Measurements from ENCODE around the gene SUMO3.
"Not testable (repeated sequence)": the region's sequence is repeated elsewhere in the genome, so short reads cannot be mapped to it uniquely, and the experiment has no call there.

Gene SUMO3

DNA sequence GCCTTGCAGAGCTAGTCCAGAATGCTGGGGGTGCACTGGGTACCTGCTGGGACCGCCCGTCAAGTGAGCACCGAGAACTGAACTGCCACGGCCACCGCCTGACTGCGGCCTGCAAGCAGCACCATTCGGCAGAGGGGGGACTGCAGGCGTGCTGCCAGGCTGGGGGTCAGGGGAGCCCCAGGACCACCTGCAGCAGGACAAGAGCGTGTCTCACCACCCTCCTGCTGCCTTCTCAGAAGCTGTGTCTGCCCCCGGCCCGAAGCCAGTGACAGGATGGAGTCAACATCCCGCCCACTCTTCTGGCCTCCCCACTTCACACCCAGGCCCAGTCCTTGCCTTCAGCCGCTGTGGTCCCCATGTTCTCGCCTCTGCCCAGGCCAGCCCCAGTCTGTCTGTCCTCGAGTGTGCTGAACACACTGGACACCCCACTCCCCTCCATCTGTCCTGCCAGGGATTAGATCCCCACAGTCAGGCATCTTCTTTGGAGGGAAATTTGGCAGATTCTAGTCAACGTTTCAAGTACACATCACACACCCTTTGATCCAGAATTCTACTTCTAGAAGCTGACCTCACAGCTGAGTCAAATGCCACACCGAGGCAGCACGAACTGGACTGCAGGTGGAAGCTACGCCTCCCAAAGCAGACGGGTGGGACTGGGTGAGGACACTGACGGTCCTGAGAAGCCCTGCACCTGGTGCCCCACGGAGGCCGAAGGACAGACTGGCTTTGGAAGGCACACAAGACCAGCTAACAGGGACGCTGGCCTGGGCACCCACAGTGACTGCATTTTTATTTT is 29.6 kb upstream of the SUMO3 start:
- DNase-seq (ENCODE audit: low read depth in 2 of 2, low spot score in 1 of 2) = no peak

DNA sequence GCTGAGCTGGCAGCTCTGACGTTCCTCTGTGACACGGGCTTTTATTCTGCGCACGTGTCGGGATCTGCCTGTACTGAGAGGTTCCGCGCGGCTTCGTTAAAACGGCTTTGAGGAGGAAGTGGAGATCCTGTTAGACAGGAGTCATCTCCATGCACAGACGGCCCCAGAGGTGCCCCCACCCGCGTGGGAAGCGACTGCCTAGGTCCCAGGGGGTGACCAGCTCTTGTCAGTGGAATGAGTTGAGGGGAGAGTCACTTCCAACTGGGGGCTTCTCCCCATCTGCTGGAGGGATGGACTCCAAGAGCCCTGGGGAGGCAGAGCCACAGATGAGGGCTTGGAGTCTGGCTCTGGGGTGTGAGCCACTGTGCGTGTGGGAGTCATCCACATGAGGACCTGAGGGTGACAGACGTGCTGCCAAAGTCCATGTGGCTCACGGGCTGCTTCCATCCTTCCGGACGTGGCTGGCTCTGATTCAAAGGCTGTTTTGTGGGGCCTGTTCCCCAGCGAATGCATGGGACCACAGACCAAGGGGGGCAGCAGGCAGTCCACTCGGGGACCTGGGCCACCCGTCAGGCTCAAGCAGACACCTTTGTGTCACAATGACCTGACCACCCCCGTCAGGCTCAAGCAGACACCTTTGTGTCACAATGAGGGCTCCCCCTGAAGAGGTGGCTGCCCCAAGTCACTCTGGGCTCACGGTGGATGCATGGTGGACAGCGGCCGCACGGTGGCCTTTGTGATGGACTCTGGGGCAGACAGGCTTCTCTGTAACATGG is 28.8 kb upstream of the SUMO3 start:
- DNase-seq (ENCODE audit: low read depth in 2 of 2, low spot score in 1 of 2) = no peak

DNA sequence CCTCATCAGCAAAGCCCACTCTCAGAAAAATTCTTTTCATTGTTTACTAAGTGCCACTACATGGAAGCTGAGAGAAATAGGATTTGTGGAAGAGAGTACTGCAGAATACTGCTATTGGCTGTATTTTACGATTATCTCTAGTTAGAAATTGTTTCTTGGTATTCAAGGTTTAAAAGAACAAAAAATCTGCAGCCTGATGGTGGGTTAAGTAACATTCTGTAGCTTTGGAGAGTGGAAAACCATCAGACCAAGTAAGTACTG is 28.3 kb upstream of the SUMO3 start:
- DNase-seq (ENCODE audit: low read depth in 2 of 2, low spot score in 1 of 2) = no peak

DNA sequence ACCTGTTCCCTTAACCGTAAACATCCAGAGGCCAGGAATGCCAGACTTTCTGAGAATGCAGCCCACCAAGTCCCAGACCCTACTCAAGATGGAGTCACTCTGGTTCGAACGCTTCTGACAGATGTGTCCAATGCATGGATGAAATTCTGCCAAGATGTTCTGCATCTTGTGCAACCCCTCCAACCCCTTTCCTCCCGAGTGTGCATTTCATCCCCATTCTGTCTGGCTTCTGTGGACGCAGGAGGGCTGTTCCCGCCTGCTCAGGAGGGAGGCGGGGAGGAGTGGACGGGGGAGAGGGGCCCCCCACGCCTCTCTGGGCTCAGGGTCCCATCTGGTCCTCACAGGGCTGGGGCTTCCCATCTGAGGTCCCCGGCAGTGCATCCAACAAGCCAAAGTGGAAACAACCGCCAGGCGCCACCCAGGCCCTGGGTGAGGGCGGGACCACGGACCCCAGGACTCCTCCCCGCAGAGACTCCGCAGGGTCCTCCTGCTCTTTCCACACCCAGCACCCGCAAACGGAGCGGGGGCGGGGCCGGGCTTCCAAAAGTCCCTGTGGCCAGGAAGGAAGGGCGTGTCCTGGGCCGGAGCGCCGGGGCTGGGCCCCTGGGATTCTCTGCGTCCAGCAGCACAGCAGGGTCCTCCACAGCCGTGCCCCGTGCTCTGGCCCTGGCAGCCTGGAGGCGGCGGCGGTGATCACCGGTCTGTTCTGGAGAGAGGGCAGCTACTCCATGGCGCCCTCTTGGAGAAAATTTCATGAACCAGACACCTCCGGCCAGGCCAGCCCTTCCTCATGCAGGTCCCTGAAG is 27.8 kb upstream of the SUMO3 start:
- DNase-seq (ENCODE audit: low read depth in 2 of 2, low spot score in 1 of 2) = no peak

DNA sequence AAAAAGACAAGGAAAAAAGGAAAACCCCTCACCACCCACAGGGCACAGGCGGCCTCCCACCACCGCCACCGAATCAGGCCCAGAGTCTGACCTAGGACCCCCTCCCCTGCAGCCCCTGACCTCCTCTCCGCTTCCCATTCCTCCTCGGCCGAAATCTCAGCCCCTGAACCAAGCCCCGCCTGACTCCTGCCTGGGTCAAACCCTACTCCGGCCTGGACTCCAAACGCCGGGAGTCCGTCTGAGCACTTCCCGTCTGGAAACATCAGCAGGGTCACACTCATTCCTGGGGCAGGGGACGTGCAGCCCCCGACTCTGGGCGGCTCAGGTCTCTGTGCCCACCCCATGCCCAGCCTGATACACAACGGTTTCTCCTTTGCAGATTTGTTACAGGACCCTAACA is 26.4 kb upstream of the SUMO3 start:
- DNase-seq (ENCODE audit: low read depth in 2 of 2, low spot score in 1 of 2) = no peak

DNA sequence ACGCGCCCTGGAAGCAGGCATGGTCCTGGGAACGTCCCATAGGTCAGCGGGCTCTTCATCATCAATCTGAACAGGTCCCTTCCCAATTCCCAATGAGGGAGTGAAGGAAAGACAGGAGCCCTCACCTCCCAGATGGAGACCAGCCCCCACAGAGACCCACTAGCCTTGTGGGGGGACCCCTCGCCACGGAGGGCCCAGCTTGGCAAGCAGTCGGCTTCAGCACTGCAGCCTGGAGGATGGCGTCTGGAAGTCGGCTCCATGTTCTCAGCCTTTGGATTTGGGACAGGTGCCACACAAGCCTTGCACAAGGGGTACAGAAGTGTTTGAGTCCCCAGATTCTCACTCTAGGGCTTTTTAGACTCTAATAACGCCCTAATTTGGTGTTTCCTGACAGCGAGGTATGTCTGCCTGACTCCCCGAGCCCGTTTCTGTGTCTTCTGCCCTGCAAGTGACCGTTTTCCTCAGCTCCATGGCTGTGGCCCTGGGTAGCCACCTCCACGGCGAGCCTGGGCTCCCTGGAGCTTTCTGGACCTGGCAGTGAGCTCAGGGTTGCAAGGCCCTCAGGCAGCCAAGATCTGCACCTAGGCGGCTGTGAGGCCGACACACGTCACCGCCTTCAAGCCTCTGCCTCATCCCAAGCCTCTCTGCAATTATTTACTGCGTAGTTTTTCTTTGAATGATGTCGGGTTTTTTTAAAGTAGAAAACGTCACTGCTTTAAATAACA is 25.0 kb upstream of the SUMO3 start:
- DNase-seq (ENCODE audit: low read depth in 2 of 2, low spot score in 1 of 2) = no peak

DNA sequence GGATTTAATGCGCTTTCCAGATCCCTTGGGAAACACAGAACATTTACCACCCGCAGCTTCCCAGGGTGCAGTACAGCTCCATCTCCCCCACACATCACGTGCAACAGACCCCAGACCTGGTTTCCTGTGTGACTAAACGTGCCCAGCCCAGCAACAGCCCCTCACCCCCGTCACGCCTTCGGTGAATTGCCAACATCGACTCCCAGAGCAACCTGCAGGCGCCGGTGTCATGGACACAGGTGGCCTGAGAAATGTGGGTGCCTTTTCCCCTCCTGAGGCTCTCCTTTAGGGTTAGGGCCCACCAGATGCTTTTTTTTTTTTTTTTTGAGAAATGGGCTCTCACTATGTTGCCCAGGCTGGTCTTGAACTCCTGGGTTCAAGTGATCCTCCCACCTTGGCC is 24.2 kb upstream of the SUMO3 start:
- DNase-seq (ENCODE audit: low read depth in 2 of 2, low spot score in 1 of 2) = no peak

DNA sequence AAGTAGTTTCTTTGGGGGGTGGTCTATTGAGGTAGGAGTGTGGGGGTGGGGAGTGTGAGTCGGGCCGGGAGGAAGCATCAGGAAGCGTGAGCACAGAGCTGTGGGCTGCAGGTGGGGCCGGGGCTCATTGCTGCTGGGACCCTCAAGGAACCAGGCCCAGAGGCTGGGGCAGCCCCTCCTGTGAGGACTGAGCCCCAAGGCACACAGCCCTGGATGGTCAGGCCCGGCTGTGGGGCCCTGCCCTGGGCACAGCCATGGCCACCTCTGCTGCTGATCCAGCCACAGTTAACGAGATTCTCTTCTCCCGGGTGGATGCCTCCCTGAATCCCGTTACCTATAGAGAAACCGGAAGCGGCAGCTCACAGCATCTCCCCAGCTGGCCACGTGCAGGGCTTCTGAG is 22.9 kb upstream of the SUMO3 start:
- DNase-seq (ENCODE audit: low read depth in 2 of 2, low spot score in 1 of 2) = no peak

DNA sequence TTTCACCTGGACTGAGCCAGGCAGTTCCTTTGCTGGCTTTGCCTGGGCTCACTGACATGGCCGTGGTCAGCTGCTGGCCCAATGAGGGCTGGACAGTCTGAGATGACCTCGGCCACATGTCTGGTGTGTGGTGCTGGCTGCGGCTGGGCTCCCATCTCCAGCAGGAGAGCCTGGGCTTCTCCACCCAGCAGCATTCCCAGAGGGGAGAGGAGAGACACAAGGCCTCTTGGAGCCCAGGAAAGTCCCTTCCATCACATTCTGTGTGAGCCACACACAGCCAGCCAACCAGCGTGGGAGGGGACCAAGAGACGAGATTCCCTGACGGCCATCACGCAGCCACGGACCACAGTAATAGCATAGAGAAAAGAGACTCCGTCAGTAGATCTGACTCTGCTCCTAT is 21.1 kb upstream of the SUMO3 start:
- DNase-seq (ENCODE audit: low read depth in 2 of 2, low spot score in 1 of 2) = no peak

DNA sequence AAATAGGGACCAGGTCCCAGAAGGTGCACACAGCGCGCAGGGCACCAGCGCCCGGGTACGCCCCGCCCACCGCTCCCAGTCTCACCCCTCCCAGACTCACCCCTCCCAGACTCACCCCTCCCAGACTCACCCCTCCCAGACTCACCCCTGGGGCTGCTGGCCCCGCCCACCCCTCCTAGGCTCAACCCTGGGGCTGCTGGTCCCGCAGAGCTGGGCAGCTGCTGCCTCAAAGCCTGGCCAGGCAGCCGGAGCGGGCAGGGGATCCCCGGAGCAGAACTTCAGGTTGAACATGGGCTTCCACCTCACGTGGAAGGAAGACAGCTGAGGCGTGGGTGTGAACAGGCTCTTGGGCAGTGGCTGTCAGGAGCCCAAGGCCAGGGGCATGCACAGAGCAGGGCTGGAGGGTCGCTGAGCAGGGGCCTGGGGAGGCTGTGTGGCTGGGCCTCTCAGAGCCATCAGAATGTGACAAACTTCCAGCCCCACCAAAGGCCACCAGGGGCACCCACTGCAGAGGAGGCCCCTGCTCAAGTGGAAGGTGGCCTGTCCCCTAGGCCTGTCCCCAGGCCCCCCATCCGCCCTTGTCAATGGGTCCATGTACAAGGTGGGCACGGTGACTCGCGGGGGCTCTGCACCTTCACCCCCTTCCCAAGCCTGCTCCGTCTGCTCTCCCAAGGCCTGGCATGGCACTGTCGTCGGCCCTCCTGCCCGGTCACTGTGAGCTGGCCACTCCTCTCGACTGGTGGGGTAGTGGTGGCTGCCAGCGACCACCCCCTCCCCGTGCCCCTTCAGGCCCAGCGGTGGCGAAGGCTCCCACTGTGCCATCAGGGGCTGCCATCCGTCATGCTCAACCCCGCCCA is 20.4 kb upstream of the SUMO3 start:
- no peak for DNase-seq (ENCODE audit: low read depth in 2 of 2, low spot score in 1 of 2)

DNA sequence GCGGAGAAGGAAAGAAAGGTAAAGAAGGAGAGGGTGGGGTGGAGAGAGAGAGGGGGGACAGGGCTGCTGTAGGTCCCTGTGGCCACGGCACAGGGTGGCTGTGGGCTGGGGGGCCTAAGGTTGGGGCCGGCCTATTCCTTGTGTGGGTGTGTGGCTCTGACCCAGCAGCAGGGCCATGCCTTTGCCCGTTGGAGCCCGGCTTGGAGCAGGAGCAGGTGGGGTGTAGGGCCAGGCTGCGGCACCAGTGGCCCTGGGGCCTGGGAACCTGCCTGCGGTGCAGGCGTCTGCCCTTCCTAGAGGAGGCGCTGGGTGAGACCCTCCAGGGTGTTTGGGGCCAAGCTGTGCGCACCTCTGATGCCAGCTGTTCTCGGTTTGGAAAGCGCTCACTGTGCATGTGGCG is 19.7 kb upstream of the SUMO3 start:
- DNase-seq (ENCODE audit: low read depth in 2 of 2, low spot score in 1 of 2) = no peak

DNA sequence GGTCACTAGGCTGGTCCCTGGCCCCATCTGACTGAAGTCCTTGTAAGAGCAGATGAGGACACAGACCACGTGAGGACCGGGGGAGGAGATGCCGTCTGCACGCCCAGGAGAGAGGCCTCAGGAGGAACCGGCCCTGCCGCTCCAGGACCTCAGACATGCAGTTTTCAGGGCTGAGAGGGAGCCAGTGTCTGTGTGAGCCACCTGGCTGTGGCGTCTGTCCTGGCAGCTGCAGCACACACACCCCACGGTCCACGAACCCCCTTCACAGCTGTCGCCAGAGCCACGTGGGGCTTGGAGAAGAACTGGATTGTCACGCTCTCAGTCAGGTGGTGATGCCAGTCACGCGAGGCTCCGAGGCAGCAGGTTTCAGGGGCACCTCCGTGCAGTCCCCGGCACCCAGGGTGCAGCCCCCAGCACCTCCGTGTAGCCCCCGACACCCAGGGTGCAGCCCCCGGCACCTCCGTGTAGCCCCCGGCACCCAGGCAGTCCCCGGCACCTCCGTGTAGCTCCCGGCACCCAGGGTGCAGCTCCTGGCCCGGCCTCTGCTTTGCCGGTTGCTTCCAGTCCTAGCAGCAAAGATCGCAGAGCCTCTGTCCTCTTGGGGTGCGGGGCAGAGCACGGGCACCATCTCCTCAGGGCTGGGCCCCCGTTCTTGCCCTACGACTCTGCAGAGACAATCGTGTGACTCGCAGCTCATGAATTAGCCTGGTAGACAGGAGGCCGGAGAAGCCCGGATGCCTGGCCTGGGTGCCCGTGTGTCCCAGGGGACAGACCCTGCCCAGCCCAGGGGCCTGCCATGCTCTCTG is 19.0 kb upstream of the SUMO3 start:
- DNase-seq (ENCODE audit: low read depth in 2 of 2, low spot score in 1 of 2) = no peak

DNA sequence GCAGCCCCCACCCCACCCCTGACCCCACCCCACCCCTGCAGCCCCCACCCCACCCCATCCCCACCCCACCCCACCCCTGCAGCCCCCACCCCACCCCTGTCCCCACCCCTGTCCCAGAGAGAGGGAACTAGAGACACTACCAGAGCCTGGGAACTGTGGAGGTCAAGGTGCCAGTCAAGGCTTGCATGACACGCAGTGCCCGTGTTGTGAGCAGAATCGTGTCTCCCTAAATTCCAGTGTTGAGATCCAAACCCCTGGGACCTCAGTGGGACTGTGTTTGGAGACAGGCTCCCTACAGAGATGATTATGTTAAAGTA is 18.4 kb upstream of the SUMO3 start:
- no peak for DNase-seq (ENCODE audit: low read depth in 2 of 2, low spot score in 1 of 2)

DNA sequence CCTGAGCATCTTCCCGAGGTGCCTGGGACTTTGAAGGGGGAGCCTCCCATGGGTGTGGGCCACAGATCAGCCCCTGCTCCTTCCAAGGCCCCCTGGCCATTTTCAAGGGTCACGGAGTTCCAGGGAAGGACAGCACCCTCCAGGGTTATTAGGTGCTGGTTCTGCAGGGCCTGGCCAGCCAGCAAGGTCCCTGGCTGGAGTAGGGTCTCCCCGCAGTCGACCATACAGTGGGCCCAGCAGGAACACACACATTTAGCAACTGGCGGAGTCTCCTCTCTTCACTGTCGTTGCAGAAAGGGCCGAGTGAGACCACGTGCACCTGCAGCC is 17.7 kb upstream of the SUMO3 start:
- no peak for DNase-seq (ENCODE audit: low read depth in 2 of 2, low spot score in 1 of 2)

DNA sequence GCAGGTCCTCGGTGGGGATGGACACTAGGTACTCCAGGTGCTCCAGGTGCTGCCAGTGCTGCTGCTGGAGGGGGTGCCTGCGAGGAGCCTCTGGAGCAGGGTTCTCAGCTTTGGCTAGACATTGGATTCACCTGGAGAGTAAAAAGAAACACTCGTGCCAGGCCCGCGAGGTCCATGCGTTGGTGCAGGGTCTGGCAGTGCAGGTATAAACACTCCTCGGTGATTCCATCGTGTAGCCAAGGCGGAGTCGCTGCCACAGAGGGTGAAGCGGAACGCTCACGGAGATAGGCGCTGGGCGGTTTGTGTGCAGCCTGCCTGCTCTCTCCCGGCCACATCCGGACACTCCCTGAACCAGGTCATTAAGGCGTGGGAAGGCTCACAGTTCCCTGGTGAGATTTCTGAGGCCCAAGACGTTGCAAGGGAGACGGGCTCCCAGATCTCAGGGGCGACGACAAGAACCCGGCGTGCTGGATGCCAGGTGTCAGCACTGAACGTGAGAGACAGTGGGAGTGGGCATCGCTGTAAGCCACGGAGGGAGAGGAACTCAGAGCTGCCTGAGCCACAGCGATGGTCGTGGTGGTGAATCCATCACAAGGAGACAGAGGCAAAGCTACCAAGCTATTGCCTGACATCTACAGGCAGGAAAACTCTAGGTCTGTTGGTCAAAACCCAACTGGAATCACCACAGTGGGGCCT is 17.2 kb upstream of the SUMO3 start:
- no peak for DNase-seq (ENCODE audit: low read depth in 2 of 2, low spot score in 1 of 2)

DNA sequence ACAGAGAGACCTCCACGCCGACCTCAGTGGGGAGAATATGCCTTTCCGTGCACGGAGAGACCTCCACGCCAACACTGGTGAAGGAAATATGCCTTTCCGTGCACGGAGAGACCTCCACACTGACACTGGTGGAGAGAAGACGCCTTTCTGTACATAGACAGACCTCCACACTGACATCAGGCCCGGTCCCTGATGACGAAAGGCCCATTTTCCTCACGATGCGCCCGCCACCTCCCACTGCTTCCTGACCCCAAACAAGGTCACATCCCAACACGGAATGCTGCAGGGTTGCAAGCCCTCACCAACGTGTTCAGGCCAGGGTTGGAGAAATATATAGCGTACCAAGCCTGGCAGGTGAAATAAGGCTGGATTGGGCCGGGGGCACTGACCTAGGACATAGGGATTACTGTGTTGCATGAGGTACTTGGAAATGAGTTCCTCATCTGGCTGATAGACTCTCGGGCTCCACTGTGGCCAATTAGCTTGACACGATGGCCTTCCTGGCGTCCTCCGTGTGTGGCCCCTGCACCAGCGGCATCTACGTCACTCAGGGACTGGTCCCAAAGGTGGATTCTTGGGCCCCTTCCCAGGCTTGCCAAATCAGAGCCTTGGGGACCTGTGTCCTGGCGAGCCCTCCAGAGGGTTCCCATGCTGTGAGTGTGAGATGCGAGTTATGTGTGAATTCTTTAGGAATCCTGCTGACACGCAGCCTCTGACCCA is 16.5 kb upstream of the SUMO3 start:
- DNase-seq (ENCODE audit: low read depth in 2 of 2, low spot score in 1 of 2) = no peak

DNA sequence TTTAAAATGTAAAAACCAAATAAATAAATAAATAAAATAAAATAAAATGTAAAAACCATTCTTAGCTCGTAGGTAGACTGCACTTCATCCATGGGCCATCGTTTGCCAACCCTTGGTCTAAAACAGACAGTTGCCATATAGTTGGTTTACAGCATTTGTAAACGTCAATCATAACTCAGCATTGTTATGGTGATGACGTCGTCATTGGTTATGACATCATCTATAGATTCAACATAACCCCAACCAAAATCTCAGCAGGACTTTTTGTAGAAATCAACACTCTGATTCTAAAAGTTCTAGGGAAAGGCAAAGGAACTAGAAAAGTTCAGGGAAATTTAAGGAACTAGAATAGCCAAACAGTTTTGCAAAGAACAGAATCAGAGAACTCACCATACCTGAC is 15.8 kb upstream of the SUMO3 start:
- DNase-seq (ENCODE audit: low read depth in 2 of 2, low spot score in 1 of 2) = no peak

DNA sequence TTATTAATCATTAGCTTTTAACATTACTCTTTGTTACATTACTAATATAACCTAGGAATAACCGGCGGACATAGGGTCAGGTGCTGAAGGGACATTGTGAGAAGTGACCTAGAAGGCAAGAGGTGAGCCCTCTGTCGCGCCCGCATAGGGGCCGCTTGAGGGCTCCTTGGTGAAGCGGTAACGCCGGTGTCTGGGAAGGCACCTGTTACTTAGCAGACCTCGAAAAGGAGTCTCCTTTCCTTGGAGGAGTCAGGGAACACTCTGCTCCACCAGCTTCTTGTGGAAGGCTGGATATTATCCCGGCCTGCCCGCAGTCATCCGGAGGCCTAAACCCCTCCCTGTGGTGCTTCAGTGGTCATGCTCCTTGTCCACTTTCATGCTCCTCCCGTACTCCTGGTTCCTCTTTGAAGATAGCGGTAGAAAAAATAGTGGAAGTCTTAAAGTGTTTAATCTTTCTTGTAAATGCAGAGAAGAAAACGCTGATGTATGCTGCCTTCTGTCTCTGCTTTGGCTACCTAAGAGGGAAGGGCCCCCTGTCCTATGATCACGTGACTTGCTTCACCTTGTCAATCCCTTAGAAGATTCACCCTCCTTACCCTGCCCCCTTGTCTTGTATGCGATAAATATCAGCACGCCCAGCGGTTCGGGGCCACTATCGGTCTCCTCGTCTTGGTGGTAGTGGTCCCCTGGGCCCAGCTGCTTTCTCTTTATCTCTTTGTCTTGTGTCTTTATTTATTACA is 14.8 kb upstream of the SUMO3 start:
- DNase-seq (ENCODE audit: low read depth in 2 of 2, low spot score in 1 of 2) = not testable (repeated sequence)
